HG03066 (cell line): ENCODE data around the gene TMEM184B.
"Not testable (repeated sequence)": the region's sequence is repeated elsewhere in the genome, so short reads cannot be mapped to it uniquely, and the experiment has no call there.

ENCODE experiments used
- ATAC-seq: cut with Tn5 transposase; IDR thresholded peaks from one replicate; pipeline ENCODE4 v1.9.1; 2021; ENCODE audit warnings: low read depth; ENCODE audit not compliant: unreplicated experiment

The TMEM184B gene

DNA sequence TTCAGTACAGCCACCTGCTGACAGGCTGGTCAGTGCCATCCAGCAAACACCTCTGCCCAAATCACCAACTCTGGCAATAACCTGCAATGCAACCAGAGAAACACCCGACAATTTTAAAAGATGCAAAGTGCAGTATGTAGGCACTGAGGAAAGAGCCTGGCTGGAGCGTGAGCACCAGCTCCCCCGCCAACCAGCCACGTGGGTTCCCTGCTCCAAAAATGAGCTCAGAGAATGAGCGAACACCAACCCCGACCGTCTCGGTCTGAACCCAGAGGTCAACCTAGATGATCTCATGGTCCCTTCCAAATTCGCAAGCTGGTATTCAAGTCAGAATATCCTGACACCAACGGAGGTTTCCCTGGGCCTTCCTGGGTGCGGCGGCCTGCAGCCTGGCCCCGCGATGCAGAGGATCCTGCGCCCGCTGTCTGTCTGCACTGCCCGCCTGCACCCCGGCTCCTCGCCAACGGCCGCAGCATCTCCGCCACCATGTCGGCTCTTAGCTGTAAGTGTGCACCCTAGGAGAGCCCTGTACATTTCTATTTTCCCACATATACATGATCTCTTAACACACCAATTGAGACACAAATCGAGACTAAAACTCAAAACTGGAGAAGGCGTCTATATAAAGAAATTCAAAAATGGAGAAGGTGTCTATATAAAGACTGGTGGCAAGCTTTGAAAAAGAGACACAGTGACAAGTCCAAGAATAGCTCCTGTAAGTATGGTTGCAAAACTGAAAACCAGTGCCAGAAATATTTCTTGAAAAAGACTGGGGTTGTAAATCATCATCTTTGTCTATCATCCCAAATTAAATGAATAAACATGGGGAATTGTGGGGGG, 22.8 kb downstream of the TMEM184B start:
- ATAC-seq = no peak

DNA sequence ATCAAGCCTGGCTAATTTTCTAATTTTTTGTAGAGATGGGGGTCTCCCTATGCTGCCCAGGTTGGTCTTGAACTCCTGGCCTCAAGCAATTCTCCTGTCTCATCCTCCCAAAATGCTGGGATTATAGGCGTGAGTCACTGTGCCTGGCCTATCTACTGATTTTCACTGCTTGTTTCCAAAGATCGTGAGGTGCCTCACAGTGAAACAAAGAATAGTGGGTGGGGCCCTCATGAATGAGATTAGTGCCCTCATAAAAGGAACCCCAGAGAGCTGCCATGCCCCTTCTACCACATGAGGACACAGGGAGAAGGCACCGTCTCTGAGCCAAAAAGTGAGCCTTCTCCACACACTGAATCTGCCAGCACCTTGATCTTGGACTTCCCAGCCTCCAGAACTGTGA, 23.5 kb downstream of the TMEM184B start:
- ATAC-seq = no peak

DNA sequence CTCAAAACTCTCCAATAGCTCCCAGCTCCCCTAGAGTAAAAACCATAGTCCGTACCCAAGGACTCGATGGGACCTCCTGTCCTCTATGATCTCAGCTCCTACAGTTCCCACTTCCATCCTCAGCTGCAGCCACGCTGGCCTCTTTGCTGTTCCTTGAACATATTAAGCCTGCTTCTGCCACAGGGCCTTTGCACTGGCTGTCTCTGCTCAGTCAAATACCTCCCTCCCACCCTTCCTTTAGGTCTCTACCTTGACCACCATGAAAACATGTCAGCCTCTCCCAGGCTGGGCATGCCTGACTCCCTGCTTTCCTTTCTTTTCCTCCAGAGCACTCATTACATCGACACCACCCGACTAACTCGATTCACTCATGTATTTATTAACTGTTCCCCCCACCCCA, 24.5 kb downstream of the TMEM184B start:
- ATAC-seq = no peak

GRCh38 chr22:38247713-38248112, 25.1 kb downstream of the TMEM184B start:
- no peak for ATAC-seq

DNA sequence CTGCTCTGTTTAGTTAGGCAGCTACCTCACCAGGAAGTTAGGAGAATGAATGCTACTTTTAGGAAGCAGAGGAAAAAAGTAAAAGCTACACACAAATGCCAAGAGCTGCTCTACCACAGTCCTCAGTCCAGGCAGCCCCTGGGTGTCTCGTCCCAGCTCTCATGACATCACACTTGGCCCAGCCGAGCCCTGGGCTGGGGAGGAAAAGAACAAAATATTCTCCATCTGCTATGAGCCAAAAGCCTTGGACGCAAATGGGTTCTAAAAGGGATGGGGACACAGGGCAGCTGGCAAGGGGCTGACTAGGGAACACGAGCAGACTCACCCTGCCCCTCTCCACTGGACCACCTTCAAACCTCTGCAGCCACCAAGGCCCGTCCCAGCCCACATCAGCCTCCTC, 26.1 kb downstream of the TMEM184B start:
- ATAC-seq = no peak

DNA sequence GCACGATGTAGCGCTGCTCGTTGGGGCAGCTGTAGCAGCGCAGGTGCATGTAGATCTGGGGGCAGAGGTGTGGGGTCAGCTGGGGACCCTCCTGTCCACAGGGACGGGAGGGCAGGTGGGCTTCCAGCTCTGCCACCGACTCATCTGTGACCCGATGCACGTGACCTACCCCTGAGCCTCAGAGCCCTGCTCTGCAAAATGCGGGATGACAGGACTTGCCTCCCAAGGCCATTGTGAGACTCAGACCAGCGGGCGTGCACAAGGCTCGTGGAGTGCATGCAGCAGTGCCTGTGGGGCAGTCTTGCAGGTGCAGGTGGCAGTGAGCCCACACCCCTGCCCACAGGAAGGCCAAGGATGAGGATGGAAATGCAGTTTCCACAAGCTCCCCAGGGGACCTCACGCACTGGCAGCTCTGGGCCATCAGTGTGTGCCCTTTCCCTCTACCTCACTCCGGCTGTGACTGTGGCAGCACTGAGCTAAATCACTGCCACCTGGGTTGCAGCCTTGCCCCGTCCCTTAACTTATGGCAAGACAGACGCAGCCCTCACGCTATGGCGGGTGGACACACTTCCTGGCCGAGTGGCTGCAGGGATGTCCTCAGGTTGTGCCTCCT, 26.7 kb downstream of the TMEM184B start:
- no peak for ATAC-seq

- no peak for ATAC-seq
These were observed 28.7 kb downstream of the TMEM184B start for GRCh38 chr22:38244106-38244505.

DNA sequence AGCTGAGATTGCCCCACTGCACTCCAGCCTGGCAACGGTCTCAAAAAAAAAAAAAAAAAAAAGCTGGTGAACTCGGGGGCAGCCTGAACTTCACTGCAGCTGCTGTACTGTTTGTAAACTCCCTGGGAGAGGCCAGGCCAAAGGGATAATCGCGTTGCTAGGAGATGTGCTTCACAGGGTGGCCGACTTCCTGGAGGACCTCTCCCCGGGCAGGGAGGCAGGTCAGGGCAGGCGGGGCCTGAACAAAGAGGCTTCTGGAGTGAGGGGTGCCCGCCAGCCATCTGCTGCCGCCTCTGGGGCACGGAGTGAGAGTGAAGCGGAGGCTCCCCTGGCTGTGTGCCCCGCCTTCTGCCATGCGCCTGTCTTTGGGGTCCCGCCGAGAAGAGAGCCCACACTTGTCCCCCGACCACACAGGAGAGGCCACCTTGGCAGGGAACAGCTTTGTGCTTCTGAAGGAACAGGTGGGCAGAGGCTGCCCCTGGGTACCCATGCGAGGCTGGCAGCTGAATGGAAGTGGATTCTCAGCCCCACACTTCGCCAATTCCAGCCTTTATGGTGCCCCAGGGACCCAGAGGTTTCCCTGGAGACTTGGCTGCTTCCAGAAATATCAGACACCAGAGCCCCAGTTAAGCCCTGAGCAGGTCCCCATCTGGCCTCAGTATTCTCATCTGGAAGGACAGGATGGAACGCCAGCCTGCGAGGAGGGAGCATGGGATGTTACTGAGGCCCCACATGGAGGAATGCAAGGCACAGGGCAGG, 29.6 kb downstream of the TMEM184B start:
- ATAC-seq = no peak

- no peak for ATAC-seq
These were observed 32.0 kb downstream of the TMEM184B start for GRCh38 chr22:38240734-38241252.

GRCh38 chr22:38239101-38239761, 33.6 kb downstream of the TMEM184B start:
- no peak for ATAC-seq

DNA sequence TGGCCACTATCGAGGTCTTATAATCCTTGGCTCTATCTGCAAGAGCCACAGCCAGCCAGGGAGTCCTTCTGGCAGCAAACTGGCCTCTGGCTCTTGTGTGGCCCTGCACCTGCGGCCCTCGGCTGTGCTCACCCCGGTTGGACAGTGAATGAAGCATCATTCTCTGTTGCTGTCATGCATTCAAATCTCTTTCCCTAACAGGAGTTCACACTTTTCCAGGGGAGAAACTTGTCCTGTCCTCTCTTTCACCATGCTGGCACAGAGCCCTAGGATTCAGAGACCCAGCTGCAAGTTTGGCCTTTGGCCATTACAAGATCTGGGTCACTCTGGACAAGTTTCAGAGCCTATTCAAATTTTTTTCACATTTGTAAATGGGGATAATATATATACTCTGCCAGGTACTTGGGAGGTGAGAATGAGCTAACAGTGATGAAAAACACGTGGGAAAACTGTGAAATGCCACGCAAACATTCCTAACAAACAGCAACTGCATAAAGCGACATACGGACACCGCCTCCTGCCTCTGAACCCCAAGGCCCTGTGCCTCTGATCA, 34.2 kb downstream of the TMEM184B start:
- no peak for ATAC-seq

DNA sequence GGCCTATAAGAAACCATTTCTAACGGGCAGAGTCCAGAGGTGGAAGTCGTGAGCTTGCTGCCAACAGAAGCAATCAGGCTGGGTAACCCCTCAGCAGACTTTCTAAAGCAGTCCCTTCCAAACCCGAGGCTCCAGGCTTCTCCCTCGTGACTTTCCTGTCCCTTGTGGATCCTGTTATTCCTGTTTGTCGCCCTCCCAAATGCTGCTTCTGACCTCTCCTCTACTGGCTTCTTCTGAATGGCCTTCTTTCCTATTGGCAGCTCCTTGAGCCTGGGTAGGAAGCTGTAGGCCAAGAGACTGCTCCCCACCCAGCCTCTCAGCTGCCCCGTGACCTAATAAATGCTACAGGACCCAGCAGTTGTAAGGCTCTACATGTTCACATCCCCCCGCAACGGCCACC, 36.0 kb downstream of the TMEM184B start:
- ATAC-seq = no peak

DNA sequence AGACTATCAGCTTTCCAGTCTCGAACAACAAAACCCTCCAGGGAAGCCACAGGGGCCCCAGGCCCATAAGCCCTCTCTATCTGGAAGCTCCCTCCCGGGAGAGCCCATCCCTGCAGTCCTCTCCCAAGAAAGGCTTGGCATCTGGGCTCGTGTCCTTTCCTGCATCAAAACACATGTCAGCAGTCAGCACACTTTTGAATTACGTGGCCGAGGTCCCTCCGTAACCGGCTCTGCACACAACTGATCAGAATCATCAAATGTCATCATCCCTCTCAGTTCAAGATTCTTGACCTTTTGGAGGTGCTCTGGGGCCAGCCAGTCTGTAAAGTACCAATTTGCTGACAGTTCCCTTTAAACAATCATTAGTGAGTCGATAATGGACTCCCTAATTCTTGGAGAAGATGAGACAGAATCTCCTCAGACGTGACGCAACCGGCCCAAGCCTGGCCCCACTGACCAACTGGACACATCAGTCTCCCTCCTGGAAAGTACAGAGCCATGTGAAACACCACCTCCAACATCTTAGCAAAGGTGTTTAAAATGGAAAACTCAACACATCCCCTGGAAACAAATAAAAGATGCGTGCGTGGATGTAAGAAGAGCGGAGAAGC, 37.5 kb downstream of the TMEM184B start:
- ATAC-seq = no peak

DNA sequence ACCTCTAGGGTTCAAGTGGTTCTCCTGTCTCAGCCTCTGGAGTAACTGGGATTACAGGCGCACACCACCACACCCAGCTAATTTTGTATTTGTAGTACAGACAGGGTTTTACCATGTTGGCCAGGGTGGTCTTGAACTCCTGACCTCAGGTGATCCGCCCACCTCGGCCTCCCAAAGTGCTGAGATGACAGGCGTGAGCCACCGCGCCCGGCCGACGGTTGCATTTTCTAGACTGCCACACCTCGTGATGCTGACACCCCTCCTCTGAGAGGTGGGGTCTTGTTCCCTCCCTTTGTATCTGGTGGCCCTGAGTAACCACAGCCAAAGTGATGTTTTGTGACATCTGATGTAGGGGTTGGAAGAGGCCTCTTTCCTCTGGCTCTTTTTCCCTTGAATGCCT, 39.0 kb downstream of the TMEM184B start:
- not testable (repeated sequence) for ATAC-seq

DNA sequence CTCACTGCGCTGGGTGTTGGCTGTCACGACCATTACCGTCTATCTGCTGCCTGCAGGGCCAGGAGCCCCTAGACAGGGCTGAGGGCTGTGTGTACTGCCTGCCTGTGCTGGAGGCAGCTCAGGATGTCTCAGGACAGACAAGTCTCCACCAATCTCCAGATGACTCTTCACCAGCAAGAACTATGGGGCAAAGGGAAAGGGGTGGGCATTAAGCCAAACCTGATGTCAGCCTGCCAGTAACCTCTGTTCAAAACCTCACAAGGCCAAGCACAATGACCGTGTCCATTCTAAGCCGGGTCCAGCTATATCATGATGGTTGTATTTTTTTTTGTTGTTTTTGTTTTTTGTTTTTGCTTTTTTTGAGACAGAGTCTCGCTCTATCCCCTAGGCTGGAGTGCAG, 39.4 kb downstream of the TMEM184B start:
- no peak for ATAC-seq

DNA sequence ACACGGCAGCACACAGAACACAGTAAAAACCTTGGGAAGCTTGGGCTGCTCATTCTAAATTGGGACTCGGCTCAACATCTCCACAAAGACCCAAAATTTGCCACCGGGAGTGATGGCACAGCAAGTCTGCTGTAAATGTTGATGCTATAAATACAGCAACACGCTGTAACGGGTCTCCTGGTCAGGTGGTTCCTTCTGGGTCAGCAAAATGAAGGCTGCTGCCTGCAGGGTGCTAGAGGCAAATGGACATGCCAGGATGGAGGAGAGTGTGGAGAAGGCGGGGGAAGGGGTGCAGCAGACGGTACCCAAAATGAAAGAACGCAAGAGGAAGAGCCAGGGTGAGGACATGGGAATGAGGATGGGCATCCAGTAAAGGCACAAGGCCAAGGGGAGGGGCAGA, 40.6 kb downstream of the TMEM184B start:
- no peak for ATAC-seq

GRCh38 chr22:38230916-38231315, 41.9 kb downstream of the TMEM184B start:
- no peak for ATAC-seq

DNA sequence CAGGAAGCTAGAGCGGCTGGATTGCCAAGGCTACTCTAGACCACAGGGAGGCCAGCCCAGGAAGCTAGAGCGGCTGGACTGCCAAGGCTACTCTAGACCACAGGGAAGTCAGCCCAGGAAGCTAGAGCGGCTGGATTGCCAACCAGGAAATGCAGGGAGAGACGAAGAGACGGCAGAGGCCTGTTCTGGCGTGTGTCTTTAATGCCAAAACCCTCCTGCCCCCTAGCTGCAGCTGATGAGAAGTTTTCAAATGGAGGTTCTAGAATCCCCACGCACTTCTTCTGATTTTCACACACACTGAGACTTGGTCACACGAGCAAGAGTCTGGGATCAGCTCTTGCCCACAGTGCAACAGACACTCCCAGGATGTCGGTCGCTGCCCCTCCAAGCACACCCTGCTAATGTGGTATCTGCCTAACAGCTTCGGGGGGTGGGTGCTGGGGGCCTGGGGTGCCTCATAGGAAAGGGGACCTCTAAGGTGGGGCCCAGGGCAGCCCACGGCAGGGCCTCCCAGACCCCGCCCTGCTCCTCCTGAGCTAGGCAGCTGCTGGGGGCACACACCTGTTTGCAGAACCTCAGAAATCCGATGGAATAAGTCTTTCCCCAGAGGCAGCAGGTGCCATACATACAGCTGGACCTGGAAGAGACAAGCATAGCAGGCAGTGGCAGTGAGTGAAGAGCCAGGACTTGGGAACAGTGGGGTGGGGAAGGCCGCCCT, 42.5 kb downstream of the TMEM184B start:
- no peak for ATAC-seq
